Fibroblast of lung (primary cell): ENCODE data around the gene TMEM198. TPM values are rescaled to one million over a fixed set of nuclear protein-coding genes. Genes with fewer than 3 reads are reported as not detected.

ENCODE experiments used
- DNase-seq, 2 donors: peaks; one replicate each; pipeline versions ENCODE4 v3.0.0 to v3.0.0-alpha.2; 2010; ENCODE audit warnings: low read depth in 2 of 2
- H2AFZ ChIP-seq: 2 replicates; pipeline ENCODE4 v1.5.1; 2012; ENCODE audit warnings: low read length, control low read depth, inconsistent platforms
- H3K27ac ChIP-seq: 2 replicates; pipeline ENCODE4 v1.5.1; 2011; ENCODE audit warnings: low read length, control low read depth; ENCODE audit not compliant: insufficient read depth
- H3K27me3 ChIP-seq: 2 replicates; pipeline ENCODE4 v1.5.1; 2011; ENCODE audit warnings: mild to moderate bottlenecking, low read length; ENCODE audit not compliant: control insufficient read depth, insufficient read depth
- H3K36me3 ChIP-seq: 2 replicates; pipeline ENCODE4 v1.5.1; 2011; ENCODE audit warnings: low read length; ENCODE audit not compliant: control insufficient read depth, insufficient read depth
- H3K4me1 ChIP-seq: 2 replicates; pipeline ENCODE4 v1.5.1; 2011; ENCODE audit warnings: low read length; ENCODE audit not compliant: control insufficient read depth, insufficient read depth; ENCODE audit errors: extremely low read depth
- H3K4me2 ChIP-seq: 2 replicates; pipeline ENCODE4 v1.5.1; 2011; ENCODE audit warnings: low read length, control low read depth; ENCODE audit not compliant: insufficient read depth; ENCODE audit errors: extremely low read depth
- H3K4me3 ChIP-seq, 4 experiments: fragments of 200-600 bp in 1 of 4; sonication (generic) in 1 of 4; replicated peaks in 1 of 4; 2 replicates each; pipeline ENCODE4 v1.5.1; 2011 to 2016; ENCODE audit warnings: low read length in 4 of 4, low read depth in 3 of 4, mild to moderate bottlenecking in 3 of 4, control low read depth in 2 of 4, inconsistent platforms in 1 of 4, mixed read lengths in 1 of 4; ENCODE audit not compliant: insufficient read depth in 1 of 4; ENCODE audit errors: control extremely low read depth in 1 of 4
- H3K79me2 ChIP-seq: 2 replicates; pipeline ENCODE4 v1.5.1; 2012; ENCODE audit warnings: mild to moderate bottlenecking, low read length, inconsistent platforms; ENCODE audit not compliant: control insufficient read depth, insufficient read depth
- H3K9ac ChIP-seq: 2 replicates; pipeline ENCODE4 v1.5.1; 2011; ENCODE audit warnings: mild to moderate bottlenecking, low read length, control low read depth; ENCODE audit not compliant: insufficient read depth
- H3K9me3 ChIP-seq: 2 replicates; pipeline ENCODE4 v1.5.1; 2012; ENCODE audit warnings: low read depth, low read length; ENCODE audit not compliant: control insufficient read depth, insufficient read depth
- H4K20me1 ChIP-seq: 2 replicates; pipeline ENCODE4 v1.5.1; 2011; ENCODE audit warnings: low read length; ENCODE audit not compliant: control insufficient read depth, insufficient read depth; ENCODE audit errors: extremely low read depth
- CTCF ChIP-seq, 2 donors: IDR thresholded peaks in 1 of 2; conservative IDR thresholded peaks in 1 of 2; 1 replicate in 1 of 2; 2 replicates in 1 of 2; pipeline ENCODE4 v1.5.1; 2011 to 2012; ENCODE audit warnings: low read length in 2 of 2, control low read depth in 1 of 2, inconsistent platforms in 1 of 2, low read depth in 1 of 2, mild to moderate bottlenecking in 1 of 2
- EZH2 ChIP-seq: IDR thresholded peaks from 2 replicates; pipeline ENCODE4 v1.5.1; 2012; ENCODE audit warnings: low read length, control low read depth, mild to moderate bottlenecking; ENCODE audit errors: missing control alignments
- polyA minus RNA-seq: library from RNA; depleted of rRNA, polyadenylated mRNA; stranded (reverse); fragments of >200 nt; gene quantifications from 2 replicates; pipeline ENCODE4 v1.2.3, GENCODE V29; 2011; ENCODE audit warnings: low replicate concordance
- polyA plus RNA-seq, 2 donors: library from polyadenylated mRNA; depleted of rRNA in 1 of 2; stranded (reverse) in 1 of 2; unstranded in 1 of 2; fragments of >200 nt; gene quantifications; 2 replicates each; pipeline ENCODE4 v1.2.1, GENCODE V29; 2011 to 2012; ENCODE audit warnings: missing spikeins in 1 of 2
- total RNA-seq: library from RNA; depleted of rRNA; stranded (reverse); fragments of >200 nt; gene quantifications from 2 replicates; pipeline ENCODE4 v1.2.1, GENCODE V29; 2014

TMEM198 gene
- total RNA-seq (0.77 and 0.99 TPM in 2 replicates), polyA plus RNA-seq (0.49 and 0.70 TPM in 2 replicates), polyA minus RNA-seq (0.63 and 0.85 TPM in 2 replicates)
- 0.80 and 1.1 TPM in 2 replicates for polyA plus RNA-seq (2012)

- Histone ChIP-seq H3K79me2 (peaks cover 4% of the 10 kb centered on the region), H3K36me3 (peaks cover 17% of the 10 kb centered on the region), H2AFZ (peak within 1 kb of the TSS; percentile 62), H3K27me3 (no peaks in the 10 kb centered on the region), H3K9me3 (no peaks in the 10 kb centered on the region), H3K4me3 (peak within 1 kb of the TSS; percentile 71 to 87 (median 83)), H3K27ac (peak within 1 kb of the TSS; percentile 64), H4K20me1 (no peaks in the 10 kb centered on the region), H3K9ac (peak within 1 kb of the TSS; percentile 80), H3K4me1 (peaks cover 5% of the 10 kb centered on the region), H3K4me2 (peak within 1 kb of the TSS; percentile 92)
- DNase-seq: peak; percentile 98
- no peak for TF ChIP-seq EZH2
- TF ChIP-seq CTCF (conservative IDR thresholded peaks at IDR 0.05 in 1 of 2, IDR thresholded peaks at IDR 0.05 in 1 of 2; ENCODE audit: low read depth in 1 of 2, low read length in 2 of 2): no peak
Measured at GRCh38 chr2:219543596-219544358, at the start of gene TMEM198, which contains the start of gene CHPF. Gene TMEM198 (plus strand): TSS chr2:219544028. CDS start chr2:219544728, 700 bp downstream. Gene CHPF (minus strand): TSS chr2:219543809. CDS start chr2:219543538, 271 bp downstream.

- DNase-seq: no peak
- Histone ChIP-seq H3K27me3 (peaks cover 17% of the 10 kb centered on the region), H3K4me3 (no peak overlapping the region), H2AFZ (no peak overlapping the region), H3K36me3 (no peaks in the 10 kb centered on the region), H3K27ac (no peak overlapping the region), H3K9ac (no peak overlapping the region), H4K20me1 (no peaks in the 10 kb centered on the region), H3K4me1 (peaks cover 7% of the 10 kb centered on the region), H3K4me2 (no peak overlapping the region), H3K9me3 (no peaks in the 10 kb centered on the region), H3K79me2 (peaks cover 6% of the 10 kb centered on the region)
- TF ChIP-seq CTCF (conservative IDR thresholded peaks at IDR 0.05 in 1 of 2, IDR thresholded peaks at IDR 0.05 in 1 of 2; ENCODE audit: low read depth in 1 of 2, low read length in 2 of 2) (no peak), EZH2 (peak; percentile 65)
Measured at GRCh38 chr2:219494952-219495530, 48.8 kb upstream of the TMEM198 start.

DNA sequence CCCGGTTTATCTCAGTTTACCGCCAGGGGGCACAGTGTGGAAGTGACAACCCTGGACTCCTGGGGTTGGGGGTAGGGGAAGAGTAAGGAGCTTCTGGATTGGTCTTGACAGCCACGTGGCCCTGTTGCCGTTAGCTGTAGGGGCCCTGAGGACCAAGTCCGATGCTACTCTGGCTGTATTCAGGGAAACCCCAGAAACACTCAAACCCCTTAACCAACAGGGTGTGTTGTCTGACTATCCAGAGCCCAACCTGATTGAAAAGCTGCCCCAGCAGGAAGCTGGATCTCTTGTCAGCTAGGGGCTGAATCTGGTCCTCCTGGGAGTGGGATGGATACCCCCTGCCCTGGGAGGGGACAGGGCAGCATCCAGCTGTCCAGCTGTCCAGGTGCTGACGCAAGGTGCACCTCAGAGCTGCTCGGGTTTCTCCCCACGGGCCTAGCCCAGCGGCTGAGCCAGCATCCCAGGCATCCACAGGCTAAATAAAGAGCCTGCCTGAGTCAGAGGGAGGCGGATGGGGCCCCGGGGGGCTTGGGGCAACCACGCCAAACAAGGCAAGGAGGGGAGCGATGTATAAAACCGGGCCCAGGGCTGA lies 48.2 kb upstream of the TMEM198 start:
- DNase-seq: peak; percentile 73 to 77
- H3K36me3 ChIP-seq: no peaks in the 10 kb centered on the region
- no peaks in the 10 kb centered on the region for H4K20me1 ChIP-seq
- H3K4me1 ChIP-seq: peaks cover 9% of the 10 kb centered on the region
- H3K4me2 ChIP-seq: no peak overlapping the region
- H3K9ac ChIP-seq: no peak overlapping the region
- H3K27me3 ChIP-seq: peaks cover 17% of the 10 kb centered on the region
- TF ChIP-seq CTCF (conservative IDR thresholded peaks at IDR 0.05 in 1 of 2, IDR thresholded peaks at IDR 0.05 in 1 of 2; ENCODE audit: low read depth in 1 of 2, low read length in 2 of 2) (peak; percentile 60 to 64), EZH2 (no peak)
- no peak overlapping the region for H3K4me3 ChIP-seq
- peaks cover 6% of the 10 kb centered on the region for H3K79me2 ChIP-seq
- H2AFZ ChIP-seq: no peak overlapping the region
- H3K27ac ChIP-seq: no peak overlapping the region
- no peaks in the 10 kb centered on the region for H3K9me3 ChIP-seq
